ENCODE data around the gene SH3PXD2A. TPM values are rescaled to one million over a fixed set of nuclear protein-coding genes. Genes with fewer than 3 reads are reported as not detected.
A peak's percentile ranks its signal among the peaks of the same experiment; 100 is the strongest.
"Not testable (repeated sequence)": the region's sequence is repeated elsewhere in the genome, so short reads cannot be mapped to it uniquely, and the experiment has no call there.

The SH3PXD2A gene
- total RNA-seq, 2 donors from 2014 or later: 7.8 to 10.2 TPM

GRCh38 chr10:103736763-103737162 is 118.6 kb downstream of the SH3PXD2A start:
- no peaks in the 10 kb centered on the region for H3K27me3 Mint-ChIP-seq (ENCODE audit: low read depth)
- H3K36me3 Mint-ChIP-seq (ENCODE audit: insufficient read depth in 2 of 2): no peaks in the 10 kb centered on the region
- H3K4me3 Mint-ChIP-seq: no peak overlapping the region
- H3K4me1 Mint-ChIP-seq (ENCODE audit: low read depth): no peaks in the 10 kb centered on the region
- H3K9me3 Mint-ChIP-seq: no peaks in the 10 kb centered on the region
- no peak overlapping the region for H3K27ac Mint-ChIP-seq
- DNase-seq (no peak), ATAC-seq (replicated peaks in 1 of 2) (peak in 1 of 2 donors; percentile 43)

- Mint-ChIP-seq H3K4me3 (no peak overlapping the region), H3K36me3 (ENCODE audit: insufficient read depth in 2 of 2) (no peaks in the 10 kb centered on the region), H3K27me3 (ENCODE audit: low read depth) (no peaks in the 10 kb centered on the region), H3K27ac (no peak overlapping the region), H3K4me1 (ENCODE audit: low read depth) (no peaks in the 10 kb centered on the region), H3K9me3 (no peaks in the 10 kb centered on the region)
- no peak for DNase-seq
- no peak for ATAC-seq (replicated peaks in 1 of 2)
Measured at GRCh38 chr10:103736044-103736443, 119.3 kb downstream of the SH3PXD2A start.

GRCh38 chr10:103734731-103735130 is 120.6 kb downstream of the SH3PXD2A start:
- Mint-ChIP-seq H3K36me3 (ENCODE audit: insufficient read depth in 2 of 2) (no peaks in the 10 kb centered on the region), H3K27me3 (ENCODE audit: low read depth) (no peaks in the 10 kb centered on the region), H3K9me3 (no peaks in the 10 kb centered on the region), H3K27ac (no peak overlapping the region), H3K4me1 (ENCODE audit: low read depth) (no peaks in the 10 kb centered on the region), H3K4me3 (no peak overlapping the region)
- DNase-seq (no peak), ATAC-seq (replicated peaks in 1 of 2) (no peak)

GRCh38 chr10:103733045-103733419 is 122.3 kb downstream of the SH3PXD2A start:
- no peaks in the 10 kb centered on the region for H3K9me3 Mint-ChIP-seq
- no peaks in the 10 kb centered on the region for H3K4me1 Mint-ChIP-seq (ENCODE audit: low read depth)
- H3K27me3 Mint-ChIP-seq (ENCODE audit: low read depth): no peaks in the 10 kb centered on the region
- ATAC-seq (replicated peaks in 1 of 2) (no peak), DNase-seq (no peak)
- no peak overlapping the region for H3K27ac Mint-ChIP-seq
- H3K36me3 Mint-ChIP-seq (ENCODE audit: insufficient read depth in 2 of 2): no peaks in the 10 kb centered on the region
- no peak overlapping the region for H3K4me3 Mint-ChIP-seq

- H3K36me3 Mint-ChIP-seq (ENCODE audit: insufficient read depth in 2 of 2): no peaks in the 10 kb centered on the region
- H3K4me1 Mint-ChIP-seq (ENCODE audit: low read depth): no peaks in the 10 kb centered on the region
- H3K27me3 Mint-ChIP-seq (ENCODE audit: low read depth): no peaks in the 10 kb centered on the region
- no peak overlapping the region for H3K4me3 Mint-ChIP-seq
- no peaks in the 10 kb centered on the region for H3K9me3 Mint-ChIP-seq
- ATAC-seq (replicated peaks in 1 of 2) (no peak), DNase-seq (no peak)
- H3K27ac Mint-ChIP-seq: no peak overlapping the region
Measured at GRCh38 chr10:103732339-103733044, 122.9 kb downstream of the SH3PXD2A start.

GRCh38 chr10:103731609-103732270 is 123.6 kb downstream of the SH3PXD2A start:
- H3K36me3 Mint-ChIP-seq (ENCODE audit: insufficient read depth in 2 of 2): no peaks in the 10 kb centered on the region
- H3K4me1 Mint-ChIP-seq (ENCODE audit: low read depth): no peaks in the 10 kb centered on the region
- DNase-seq (no peak), ATAC-seq (replicated peaks in 1 of 2) (no peak)
- no peak overlapping the region for H3K27ac Mint-ChIP-seq
- H3K9me3 Mint-ChIP-seq: no peaks in the 10 kb centered on the region
- H3K4me3 Mint-ChIP-seq: no peak overlapping the region
- H3K27me3 Mint-ChIP-seq (ENCODE audit: low read depth): no peaks in the 10 kb centered on the region

GRCh38 chr10:103731026-103731425 is 124.3 kb downstream of the SH3PXD2A start:
- H3K27me3 Mint-ChIP-seq (ENCODE audit: low read depth); DNase-seq; H3K9me3 Mint-ChIP-seq; ATAC-seq (replicated peaks in 1 of 2); H3K27ac Mint-ChIP-seq; H3K36me3 Mint-ChIP-seq (ENCODE audit: insufficient read depth in 2 of 2); H3K4me1 Mint-ChIP-seq (ENCODE audit: low read depth); H3K4me3 Mint-ChIP-seq: not testable (repeated sequence)

- no peak for ATAC-seq (replicated peaks in 1 of 2)
- DNase-seq: no peak
- Mint-ChIP-seq H3K9me3 (no peaks in the 10 kb centered on the region), H3K27ac (no peak overlapping the region), H3K4me1 (ENCODE audit: low read depth) (no peaks in the 10 kb centered on the region), H3K27me3 (ENCODE audit: low read depth) (no peaks in the 10 kb centered on the region), H3K4me3 (no peak overlapping the region), H3K36me3 (ENCODE audit: insufficient read depth in 2 of 2) (no peaks in the 10 kb centered on the region)
Measured at GRCh38 chr10:103729851-103730250, 125.5 kb downstream of the SH3PXD2A start.

- DNase-seq (no peak), ATAC-seq (replicated peaks in 1 of 2) (no peak)
- no peaks in the 10 kb centered on the region for H3K4me1 Mint-ChIP-seq (ENCODE audit: low read depth)
- H3K27me3 Mint-ChIP-seq (ENCODE audit: low read depth): no peaks in the 10 kb centered on the region
- H3K9me3 Mint-ChIP-seq: no peaks in the 10 kb centered on the region
- no peaks in the 10 kb centered on the region for H3K36me3 Mint-ChIP-seq (ENCODE audit: insufficient read depth in 2 of 2)
- H3K27ac Mint-ChIP-seq: no peak overlapping the region
- H3K4me3 Mint-ChIP-seq: no peak overlapping the region
Measured at GRCh38 chr10:103727991-103728689, 127.2 kb downstream of the SH3PXD2A start.

GRCh38 chr10:103727546-103727963 is 127.8 kb downstream of the SH3PXD2A start:
- Mint-ChIP-seq H3K9me3 (no peaks in the 10 kb centered on the region), H3K27me3 (ENCODE audit: low read depth) (no peaks in the 10 kb centered on the region), H3K4me3 (no peak overlapping the region), H3K36me3 (ENCODE audit: insufficient read depth in 2 of 2) (no peaks in the 10 kb centered on the region), H3K4me1 (ENCODE audit: low read depth) (no peaks in the 10 kb centered on the region), H3K27ac (no peak overlapping the region)
- ATAC-seq (replicated peaks in 1 of 2) (no peak), DNase-seq (no peak)

GRCh38 chr10:103726637-103727036 is 128.7 kb downstream of the SH3PXD2A start:
- Mint-ChIP-seq H3K36me3 (ENCODE audit: insufficient read depth in 2 of 2) (no peaks in the 10 kb centered on the region), H3K4me3 (no peak overlapping the region), H3K27me3 (ENCODE audit: low read depth) (no peaks in the 10 kb centered on the region), H3K9me3 (no peaks in the 10 kb centered on the region), H3K27ac (no peak overlapping the region), H3K4me1 (ENCODE audit: low read depth) (no peaks in the 10 kb centered on the region)
- ATAC-seq (replicated peaks in 1 of 2) (no peak), DNase-seq (no peak)

- Mint-ChIP-seq H3K9me3 (no peaks in the 10 kb centered on the region), H3K36me3 (ENCODE audit: insufficient read depth in 2 of 2) (no peaks in the 10 kb centered on the region), H3K4me1 (ENCODE audit: low read depth) (no peaks in the 10 kb centered on the region), H3K27me3 (ENCODE audit: low read depth) (no peaks in the 10 kb centered on the region), H3K4me3 (no peak overlapping the region), H3K27ac (no peak overlapping the region)
- ATAC-seq (replicated peaks in 1 of 2) (no peak), DNase-seq (no peak)
Measured at GRCh38 chr10:103725242-103725641, 130.1 kb downstream of the SH3PXD2A start.

- Mint-ChIP-seq H3K9me3 (no peaks in the 10 kb centered on the region), H3K4me1 (ENCODE audit: low read depth) (no peaks in the 10 kb centered on the region), H3K27ac (no peak overlapping the region), H3K36me3 (ENCODE audit: insufficient read depth in 2 of 2) (no peaks in the 10 kb centered on the region), H3K27me3 (ENCODE audit: low read depth) (no peaks in the 10 kb centered on the region), H3K4me3 (no peak overlapping the region)
- DNase-seq (no peak), ATAC-seq (replicated peaks in 1 of 2) (no peak)
Measured at GRCh38 chr10:103724771-103725170, 130.6 kb downstream of the SH3PXD2A start.
